ENCODE results near the gene PIK3C3.
"Not testable (repeated sequence)": the region's sequence is repeated elsewhere in the genome, so short reads cannot be mapped to it uniquely, and the experiment has no call there.

The PIK3C3 gene

GRCh38 chr18:42025974-42026625 is 71.1 kb downstream of the PIK3C3 start:
- DNase-seq, result no peak

DNA sequence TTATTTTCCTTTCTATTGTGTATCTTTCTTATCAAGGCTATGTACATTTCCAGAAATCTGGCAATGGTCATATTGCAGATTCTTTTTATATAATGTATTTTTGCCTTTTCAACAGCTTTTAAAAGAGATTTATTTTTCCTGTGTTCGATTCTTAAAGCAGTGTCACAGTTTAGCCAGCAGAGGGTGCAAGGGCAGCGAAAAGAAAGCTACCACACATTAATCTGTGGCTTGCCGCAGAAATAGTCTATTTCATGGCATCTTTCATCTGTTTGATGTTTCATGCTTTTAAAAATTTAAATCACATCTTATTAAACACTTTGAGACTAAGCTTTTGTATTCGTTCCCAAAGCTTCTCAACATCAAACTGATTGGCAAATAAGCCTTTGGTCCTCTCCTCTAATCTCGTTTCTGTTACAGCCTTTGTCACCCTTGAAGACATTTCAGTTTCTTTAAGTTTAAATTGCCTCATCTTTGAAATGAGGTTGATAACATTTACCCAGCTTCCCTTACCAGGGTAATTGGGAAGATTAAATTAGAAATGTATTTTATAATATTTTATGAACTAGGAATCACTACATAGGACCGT is 73.3 kb downstream of the PIK3C3 start:
- no peak for DNase-seq

GRCh38 chr18:42029092-42029491 is 74.1 kb downstream of the PIK3C3 start:
- DNase-seq, result no peak

DNA sequence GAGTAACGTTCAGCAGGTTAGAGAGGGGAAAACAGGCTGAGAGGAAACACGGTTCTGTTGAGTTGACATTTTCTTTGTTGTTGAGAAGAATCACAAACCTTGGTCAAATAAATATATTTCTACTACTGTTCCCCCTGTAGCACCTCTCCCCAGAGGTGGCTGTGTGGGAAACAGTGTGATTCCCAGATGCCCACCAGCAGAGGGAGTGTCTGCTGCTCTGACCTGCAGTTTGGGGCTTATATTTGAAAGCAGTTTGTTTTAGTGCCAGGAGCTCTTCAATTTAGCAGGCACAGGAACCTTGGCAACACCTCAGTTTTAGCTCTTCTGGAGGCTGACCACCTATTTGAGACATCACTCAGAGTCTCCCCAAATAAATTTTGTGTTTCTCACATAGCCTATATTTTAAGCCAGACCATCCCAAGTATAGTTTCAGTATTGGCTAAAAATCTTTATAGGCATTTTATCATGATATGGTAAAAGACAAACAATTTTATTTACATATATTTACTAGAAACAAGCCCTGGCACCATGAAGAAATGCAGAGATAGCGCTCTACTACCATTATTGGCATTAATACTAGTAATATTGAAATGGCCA is 75.7 kb downstream of the PIK3C3 start:
- DNase-seq, result no peak

DNA sequence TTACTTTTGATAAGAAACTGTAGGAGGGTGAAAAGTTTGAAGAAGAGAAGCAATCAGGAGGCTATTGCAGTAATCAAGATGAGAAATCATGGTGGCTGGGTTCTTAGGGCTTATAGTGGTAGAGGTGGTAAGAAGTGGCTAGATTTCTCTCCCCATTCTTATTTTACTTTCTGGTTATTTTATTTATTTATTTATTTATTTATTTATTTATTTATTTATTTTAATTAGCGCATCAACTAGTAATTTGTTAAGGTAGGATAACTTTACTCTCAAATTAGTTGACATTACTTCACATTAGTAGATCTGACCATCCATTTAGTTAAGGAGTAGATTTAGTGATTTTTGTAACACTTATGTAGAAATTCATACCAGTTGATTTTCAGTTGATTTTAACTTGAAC is 77.4 kb downstream of the PIK3C3 start:
- DNase-seq, result no peak

- no peak for DNase-seq
These were observed 78.2 kb downstream of the PIK3C3 start for GRCh38 chr18:42033137-42033810.

- no peak for DNase-seq
These were observed 83.9 kb downstream of the PIK3C3 start for GRCh38 chr18:42038936-42039335.

GRCh38 chr18:42039396-42039795 is 84.4 kb downstream of the PIK3C3 start:
- no peak for DNase-seq

- DNase-seq, result no peak
These were observed 86.8 kb downstream of the PIK3C3 start for GRCh38 chr18:42041793-42042192.

GRCh38 chr18:42045346-42045745 is 90.3 kb downstream of the PIK3C3 start:
- no peak for DNase-seq

GRCh38 chr18:42047721-42048120 is 92.7 kb downstream of the PIK3C3 start:
- no peak for DNase-seq

- no peak for DNase-seq
These were observed 93.1 kb downstream of the PIK3C3 start for GRCh38 chr18:42048158-42048557.

- DNase-seq, result not testable (repeated sequence)
These were observed 94.5 kb downstream of the PIK3C3 start for GRCh38 chr18:42049536-42049935.

- DNase-seq, result no peak
These were observed 96.4 kb downstream of the PIK3C3 start for GRCh38 chr18:42051411-42051810.

DNA sequence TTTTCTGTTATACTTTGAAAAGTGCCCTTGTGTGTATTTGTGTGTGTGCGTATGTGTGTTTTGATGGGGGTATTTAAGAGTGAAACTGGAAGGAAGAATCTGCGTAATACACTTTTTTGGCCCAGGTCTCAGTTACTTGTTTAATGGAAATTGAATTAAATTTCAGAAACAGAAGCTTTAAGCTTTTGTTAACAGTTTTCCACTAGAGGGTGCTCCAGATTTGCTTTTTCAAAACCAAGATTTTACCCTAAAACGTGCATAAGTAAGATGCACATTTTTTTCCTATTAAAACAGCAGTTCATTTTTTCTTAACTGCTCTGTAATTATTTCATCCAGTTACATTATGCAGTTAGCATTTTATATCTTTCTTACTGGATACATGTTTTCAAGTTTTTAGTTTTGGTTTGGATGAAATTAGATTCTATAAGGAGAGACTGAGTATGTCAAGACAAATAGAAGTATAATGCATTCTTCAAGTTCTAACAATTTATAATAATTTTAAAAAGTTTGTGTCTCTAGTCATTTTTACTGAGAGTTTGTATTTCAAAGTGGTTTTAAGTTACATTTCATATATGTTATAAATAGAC is 97.2 kb downstream of the PIK3C3 start:
- DNase-seq, result no peak

GRCh38 chr18:42053188-42053781 is 98.3 kb downstream of the PIK3C3 start:
- no peak for DNase-seq

DNA sequence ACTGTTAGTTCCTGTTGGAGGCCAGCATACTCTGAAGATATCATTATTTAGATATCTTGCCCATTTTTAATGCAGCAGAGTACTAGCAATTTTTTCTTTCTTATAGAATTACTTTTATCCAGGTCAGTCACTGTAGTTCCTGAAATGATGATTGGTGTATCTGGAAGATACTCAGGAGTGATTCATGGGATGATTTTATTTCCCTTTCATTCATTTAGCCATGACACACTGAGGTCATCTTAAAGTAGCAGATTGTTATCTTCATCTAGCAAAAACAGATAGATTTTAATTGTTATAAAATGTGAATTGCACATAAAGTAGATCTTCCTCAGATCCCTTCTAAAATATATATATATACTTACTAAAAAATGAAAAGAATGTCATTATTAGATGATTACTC is 109.1 kb downstream of the PIK3C3 start:
- no peak for DNase-seq

DNA sequence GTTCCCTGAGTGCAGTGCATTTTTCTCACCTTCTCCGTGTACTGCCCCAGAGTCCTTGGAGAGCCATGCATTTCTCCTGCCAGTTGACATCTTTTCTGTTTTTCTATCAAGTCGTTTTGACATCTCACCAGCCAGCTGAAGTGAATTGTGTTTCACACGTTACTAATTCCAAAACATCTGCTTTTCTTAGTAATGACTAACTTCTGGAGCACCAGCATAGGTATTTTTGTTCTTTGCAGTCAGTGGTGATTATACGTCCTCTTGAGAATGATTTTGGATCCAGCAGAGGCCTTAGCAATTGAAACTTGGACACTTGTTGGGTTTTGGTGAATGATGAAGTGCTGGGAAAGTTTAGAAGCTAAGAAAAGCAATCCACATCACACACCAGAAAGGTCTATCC is 112.5 kb downstream of the PIK3C3 start:
- DNase-seq, result no peak

- no peak for DNase-seq
These were observed 113.0 kb downstream of the PIK3C3 start for GRCh38 chr18:42068030-42068429.

GRCh38 chr18:42069036-42069435 is 114.0 kb downstream of the PIK3C3 start:
- no peak for DNase-seq

- DNase-seq, result no peak
These were observed 117.4 kb downstream of the PIK3C3 start for GRCh38 chr18:42072407-42072806.

GRCh38 chr18:42074704-42075103 is 119.7 kb downstream of the PIK3C3 start:
- no peak for DNase-seq

GRCh38 chr18:42078711-42079110 is 123.7 kb downstream of the PIK3C3 start:
- no peak for DNase-seq

Measured in GOT3 (cell line).